GM18505 (cell line): ENCODE data around the gene MOB2.

Experiments
- ATAC-seq: cut with Tn5 transposase; IDR thresholded peaks from one replicate; pipeline ENCODE4 v1.9.1; 2021; ENCODE audit not compliant: unreplicated experiment
- POLR2A ChIP-seq: IDR thresholded peaks from 4 replicates; pipeline ENCODE4 v1.6.1; 2011; ENCODE audit warnings: borderline replicate concordance; ENCODE audit not compliant: insufficient read depth, insufficient read length; ENCODE audit errors: extremely low read depth

Gene MOB2

GRCh38 chr11:1486054-1486825 is at the start of gene MOB2:
MOB2 (minus strand) TSS chr11:1486779; CDS start chr11:1486556, 223 bp downstream.
- no peak for ATAC-seq
- TF ChIP-seq POLR2A, result no peak

- no peak for TF ChIP-seq POLR2A
- ATAC-seq, result no peak
These were observed 48.1 kb upstream of the MOB2 start for GRCh38 chr11:1534682-1535081.

GRCh38 chr11:1534171-1534570 is 47.6 kb upstream of the MOB2 start:
- no peak for ATAC-seq
- no peak for TF ChIP-seq POLR2A

GRCh38 chr11:1533342-1533725 is 46.8 kb upstream of the MOB2 start:
- no peak for ATAC-seq
- no peak for TF ChIP-seq POLR2A

- no peak for ATAC-seq
- no peak for TF ChIP-seq POLR2A
These were observed 46.2 kb upstream of the MOB2 start for GRCh38 chr11:1532606-1533341.

- no peak for ATAC-seq
These were observed 45.5 kb upstream of the MOB2 start for GRCh38 chr11:1532014-1532586.

GRCh38 chr11:1531449-1532013 is 45.0 kb upstream of the MOB2 start:
- no peak for TF ChIP-seq POLR2A
- no peak for ATAC-seq

More at GRCh38 chr11:1532014-1532586, 45.5 kb upstream of the MOB2 start:
- no peak for TF ChIP-seq POLR2A

- no peak for ATAC-seq
- no peak for TF ChIP-seq POLR2A
These were observed 44.3 kb upstream of the MOB2 start for GRCh38 chr11:1530686-1531448.

GRCh38 chr11:1529774-1530173 is 43.2 kb upstream of the MOB2 start:
- no peak for TF ChIP-seq POLR2A
- ATAC-seq, result no peak

GRCh38 chr11:1529286-1529685 is 42.7 kb upstream of the MOB2 start:
- TF ChIP-seq POLR2A, result no peak
- no peak for ATAC-seq

GRCh38 chr11:1528710-1529109 is 42.1 kb upstream of the MOB2 start:
- no peak for TF ChIP-seq POLR2A
- ATAC-seq, result no peak

GRCh38 chr11:1526785-1527184 is 40.2 kb upstream of the MOB2 start:
- no peak for TF ChIP-seq POLR2A
- ATAC-seq, result no peak

- no peak for TF ChIP-seq POLR2A
- no peak for ATAC-seq
These were observed 37.2 kb upstream of the MOB2 start for GRCh38 chr11:1523779-1524178.
